ENCODE measurements around the gene NCEH1.
A peak's percentile ranks its signal among the peaks of the same experiment; 100 is the strongest.
"Not testable (repeated sequence)": the region's sequence is repeated elsewhere in the genome, so short reads cannot be mapped to it uniquely, and the experiment has no call there.

NCEH1 gene

DNA sequence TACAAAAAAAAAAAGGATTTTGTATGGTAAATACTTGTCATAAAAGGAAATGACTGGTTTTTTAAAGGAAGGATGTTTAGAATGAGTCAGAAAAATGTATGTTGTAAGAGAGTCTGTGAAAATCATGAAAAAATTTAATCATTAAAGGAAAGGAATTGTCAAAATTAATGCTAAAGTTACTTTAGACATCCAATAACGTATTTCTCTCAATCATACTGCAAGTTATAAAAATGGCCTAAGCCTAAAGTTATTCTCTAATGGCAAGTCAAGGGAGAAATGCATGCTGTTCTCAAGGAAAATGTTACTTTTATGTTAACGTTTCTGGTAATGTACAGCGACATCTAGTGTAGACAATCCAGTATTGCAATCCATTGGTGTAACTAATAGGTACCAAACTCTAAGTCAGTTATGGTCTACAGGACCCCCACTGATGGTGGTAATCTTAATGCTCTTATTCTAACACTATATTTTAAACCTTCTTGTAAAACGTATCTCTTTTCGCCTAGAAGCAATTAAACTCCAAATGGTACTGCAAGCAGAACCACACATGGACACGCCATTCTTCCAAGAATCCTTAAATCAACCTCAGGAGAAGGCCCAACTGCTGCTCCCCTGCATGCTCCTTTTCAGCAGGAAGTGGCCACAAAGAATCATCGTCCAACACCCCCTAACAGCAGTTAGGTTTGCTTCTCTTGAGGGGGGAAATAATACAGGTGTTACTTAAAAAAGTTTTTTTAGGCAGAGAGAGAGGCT is 35.2 kb downstream of the NCEH1 start:
- peak; percentile 15 for DNase-seq

DNA sequence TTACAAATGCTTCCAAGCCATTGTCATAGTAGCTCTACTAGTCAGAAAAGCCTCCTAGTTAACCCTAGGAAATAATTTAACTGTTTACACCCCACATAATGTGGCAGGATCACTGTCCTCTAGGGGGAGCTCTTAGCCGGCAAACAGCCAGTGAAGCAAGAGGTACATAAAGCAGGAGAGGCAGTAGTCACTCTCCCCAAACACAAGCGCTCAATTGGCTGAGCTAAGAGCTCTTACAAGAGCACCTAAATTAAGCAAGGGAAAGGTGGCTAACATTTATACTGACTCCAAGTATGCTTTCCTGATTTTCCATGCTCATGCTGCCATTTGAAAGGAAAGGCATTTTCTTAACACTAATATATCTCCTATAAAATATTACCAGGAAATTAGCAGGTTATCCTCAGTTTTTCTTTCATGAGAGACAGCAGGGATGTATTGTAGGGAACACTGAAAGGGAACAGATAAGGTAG is 37.6 kb downstream of the NCEH1 start:
- DNase-seq: peak; percentile 83

DNA sequence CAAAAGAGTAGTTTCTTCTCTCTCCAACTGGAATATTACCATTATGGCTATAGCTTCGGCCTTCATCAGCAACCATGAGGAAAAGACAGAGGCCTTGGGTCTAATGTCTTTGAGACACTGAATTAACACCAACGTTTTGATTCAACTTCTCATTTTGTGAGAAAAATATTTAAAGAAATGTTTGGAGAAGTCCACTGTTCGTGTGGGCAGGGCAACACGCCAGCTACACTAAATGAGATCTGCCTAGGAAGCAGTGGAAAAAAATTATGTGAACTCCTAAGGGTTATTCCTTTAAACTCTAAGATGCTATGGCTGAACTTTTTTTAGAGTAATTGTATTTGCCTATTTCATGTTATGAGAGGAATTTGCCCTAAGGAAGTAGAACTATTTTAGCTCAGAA is 41.8 kb downstream of the NCEH1 start:
- no peak for DNase-seq

DNA sequence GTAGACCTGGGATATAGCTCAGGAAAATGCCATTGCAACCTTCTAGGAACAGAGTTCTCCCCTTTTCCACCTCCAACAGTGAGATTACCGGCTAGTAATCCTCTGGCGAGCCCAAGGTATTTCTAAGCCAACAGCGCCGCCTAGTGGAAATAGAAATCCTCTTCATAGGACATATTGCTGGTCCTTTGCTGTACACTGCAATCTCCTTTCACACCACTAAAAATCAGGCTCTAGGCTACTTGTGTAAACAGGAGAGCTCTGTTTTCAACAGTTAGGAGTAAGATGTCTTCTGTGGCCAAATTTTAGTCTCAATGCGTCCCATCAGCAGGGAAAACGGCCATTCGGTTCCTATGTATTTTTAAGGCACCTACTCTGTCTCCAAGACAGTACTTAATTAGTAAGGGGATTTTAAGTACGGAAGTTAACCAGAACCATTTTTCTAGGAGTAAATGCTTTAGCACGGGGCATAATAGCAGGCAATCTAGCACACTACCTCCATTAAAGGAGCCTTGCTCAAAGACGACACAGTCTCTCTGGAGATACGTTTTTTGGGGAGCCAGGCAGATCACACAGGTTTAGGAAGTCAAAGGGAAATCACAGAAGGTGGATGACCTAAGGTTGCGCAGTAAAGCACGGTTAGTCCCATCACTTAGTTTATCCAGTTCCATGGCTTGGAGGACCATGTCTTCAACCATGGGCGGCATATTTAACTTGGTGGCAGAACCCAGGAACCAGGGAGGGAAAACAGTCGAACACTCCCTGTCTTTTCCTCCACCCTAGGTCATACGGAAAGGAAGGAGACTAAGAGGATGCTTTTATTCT is 43.8 kb downstream of the NCEH1 start:
- peak; percentile 88 for DNase-seq

DNA sequence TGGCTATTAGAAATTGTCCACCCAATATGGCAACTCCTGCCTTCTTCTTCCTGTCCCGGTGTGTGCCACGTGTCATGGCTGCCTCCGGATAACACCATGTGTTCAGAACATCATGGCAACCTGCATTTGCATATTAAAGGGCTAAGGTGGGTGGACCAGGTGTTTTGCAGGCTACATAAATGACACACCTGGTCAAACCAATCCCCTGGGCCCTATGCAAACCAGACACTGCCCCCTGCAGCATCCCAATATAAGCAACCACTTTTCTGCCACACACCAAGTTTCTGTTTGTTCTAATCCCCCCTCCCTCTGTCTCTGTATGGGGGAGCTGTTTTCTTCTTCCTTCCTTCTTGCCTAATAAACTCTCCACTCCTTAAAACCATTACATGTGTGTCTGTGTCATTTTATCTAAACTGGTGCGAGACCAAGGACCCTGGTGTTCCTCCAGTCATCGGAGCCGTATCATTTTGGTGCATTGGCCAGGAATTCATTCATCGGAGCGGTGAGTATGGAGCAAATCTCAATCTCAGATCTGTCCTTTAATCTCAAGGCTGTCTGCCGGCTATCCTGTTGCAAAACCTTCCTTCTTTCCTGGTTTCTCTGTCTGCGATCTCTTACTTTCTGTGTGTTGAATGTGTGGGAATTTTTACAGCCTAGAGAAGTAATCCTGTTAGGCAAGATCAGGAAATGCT is 44.5 kb downstream of the NCEH1 start:
- DNase-seq: no peak

DNA sequence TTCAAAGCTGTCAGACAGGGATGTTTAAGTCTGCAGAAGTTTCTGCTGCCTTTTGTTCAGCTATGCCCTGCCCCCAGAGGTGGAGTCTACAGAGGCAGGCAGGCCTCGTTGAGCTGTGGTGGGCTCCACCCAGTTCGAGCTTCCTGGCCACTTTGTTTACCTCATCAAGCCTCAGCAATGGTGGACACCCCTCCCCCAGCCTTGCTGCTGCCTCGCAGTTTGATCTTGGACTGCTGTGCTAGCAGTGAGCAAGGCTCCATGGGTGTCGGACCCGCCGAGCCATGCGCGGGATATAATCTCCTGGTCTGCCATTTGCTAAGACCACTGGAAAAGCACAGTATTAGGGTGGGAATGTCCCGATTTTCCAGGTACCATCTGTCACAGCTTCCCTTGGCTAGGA is 45.4 kb downstream of the NCEH1 start:
- DNase-seq: not testable (repeated sequence)

DNA sequence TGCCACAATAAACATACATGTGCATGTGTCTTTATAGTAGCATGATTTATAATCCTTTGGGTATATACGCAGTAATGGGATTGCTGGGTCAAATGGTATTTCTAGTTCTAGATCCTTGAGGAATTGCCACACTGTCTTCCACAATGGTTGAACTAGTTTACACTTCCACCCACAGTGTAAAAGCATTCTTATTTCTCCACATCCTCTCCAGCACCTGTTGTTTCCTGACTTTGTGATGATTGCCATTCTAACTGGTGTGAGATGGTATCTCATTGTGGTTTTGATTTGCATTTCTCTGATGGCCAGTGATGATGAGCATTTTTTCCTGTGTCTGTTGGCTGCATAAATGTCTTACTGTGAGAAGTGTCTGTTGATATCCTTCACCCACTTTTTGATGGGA is 50.4 kb downstream of the NCEH1 start:
- DNase-seq: not testable (repeated sequence)

DNA sequence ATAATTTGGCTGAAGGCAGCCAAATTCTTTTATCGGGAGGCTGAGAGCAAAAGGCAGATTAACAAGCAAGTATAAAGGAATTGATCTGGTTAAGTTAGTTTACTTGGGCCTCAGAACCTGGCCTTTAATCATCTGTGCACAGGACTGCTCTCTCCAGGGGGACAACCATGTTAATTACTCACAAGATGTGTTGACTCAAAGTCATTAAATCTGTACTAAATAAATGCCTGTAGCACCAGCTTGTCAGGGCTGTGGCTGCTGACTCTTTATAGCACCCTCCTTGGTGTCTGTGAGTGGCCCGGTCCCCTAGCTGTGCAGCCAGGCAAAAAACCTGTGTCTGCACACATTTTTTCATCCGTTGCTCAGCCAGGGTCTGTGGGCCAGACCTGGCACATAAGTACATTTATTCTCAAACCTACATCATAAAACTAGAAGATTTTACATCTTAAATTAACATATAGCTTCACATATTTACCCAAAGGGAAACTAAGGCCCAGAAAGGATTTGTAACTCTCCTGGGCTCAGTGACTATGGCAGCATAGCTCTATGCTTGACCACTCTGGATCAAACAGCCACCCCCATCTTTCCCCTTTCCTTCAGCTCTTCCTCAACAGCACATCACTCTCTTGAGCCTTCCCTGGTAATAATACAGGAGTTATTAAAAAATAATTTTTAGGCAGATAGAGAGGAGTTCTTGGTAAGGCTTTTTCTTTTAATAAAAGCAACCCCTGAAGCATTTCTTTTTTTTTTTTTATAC is 51.4 kb downstream of the NCEH1 start:
- no peak for DNase-seq

DNA sequence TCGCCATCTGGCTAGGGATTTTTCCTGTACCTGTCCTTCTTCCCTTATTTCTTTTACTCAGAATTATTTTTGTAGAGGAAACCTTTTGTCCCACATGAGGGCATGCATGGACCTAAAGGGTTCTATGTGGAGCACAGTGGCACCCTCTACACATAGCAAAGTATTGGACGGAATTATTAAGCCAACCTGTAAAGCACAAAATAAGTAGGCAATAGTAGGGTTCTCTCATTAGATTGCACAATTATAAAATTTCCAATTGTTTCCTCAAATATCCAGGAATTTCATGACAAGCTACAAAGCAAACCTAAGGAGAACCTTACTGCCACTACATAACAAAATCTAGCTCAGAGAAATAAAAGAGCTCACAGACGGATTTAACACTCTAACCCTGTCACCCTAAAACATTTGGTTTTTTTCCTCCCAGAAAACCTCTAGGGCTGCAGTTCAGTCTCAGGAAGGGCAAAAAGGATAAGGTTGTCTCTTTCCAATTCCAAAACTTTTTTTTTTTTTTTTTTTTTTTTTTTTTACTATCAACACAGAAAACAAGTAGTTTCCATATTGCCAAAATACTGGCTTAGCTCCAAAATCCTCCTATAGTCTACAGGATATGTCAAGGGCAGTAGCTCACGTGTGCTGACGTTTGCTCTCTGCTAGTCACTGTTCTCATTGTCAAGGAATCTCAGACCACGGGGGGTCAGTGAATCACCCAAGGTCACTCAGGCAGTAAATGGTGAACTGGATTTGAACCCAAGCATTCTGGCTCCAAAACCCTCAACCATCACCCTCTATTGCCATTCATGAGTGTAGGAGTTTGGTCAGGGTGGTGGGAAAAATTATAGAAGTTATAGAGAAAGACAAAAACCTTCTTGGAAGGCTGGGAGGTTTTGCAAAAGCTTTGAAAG is 52.3 kb downstream of the NCEH1 start:
- DNase-seq: no peak

DNA sequence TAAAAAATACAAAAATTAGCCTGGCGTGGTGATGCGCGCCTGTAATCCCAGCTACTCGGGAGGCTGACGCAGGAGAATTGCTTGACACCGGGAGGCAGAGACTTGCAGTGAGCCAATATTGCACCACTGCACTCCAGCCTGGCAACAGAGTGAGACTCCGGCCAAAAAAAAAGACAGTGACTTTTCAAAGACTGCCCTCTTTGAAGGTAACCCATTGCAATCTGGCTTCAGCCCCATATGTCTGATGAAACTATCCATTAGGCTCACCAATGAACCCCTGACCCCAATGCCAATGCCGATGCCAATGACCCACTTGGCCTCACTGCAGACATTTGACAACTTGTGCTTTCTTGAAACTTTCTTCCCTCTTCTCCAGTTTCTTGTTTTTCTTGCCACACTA is 54.3 kb downstream of the NCEH1 start:
- no peak for DNase-seq

DNA sequence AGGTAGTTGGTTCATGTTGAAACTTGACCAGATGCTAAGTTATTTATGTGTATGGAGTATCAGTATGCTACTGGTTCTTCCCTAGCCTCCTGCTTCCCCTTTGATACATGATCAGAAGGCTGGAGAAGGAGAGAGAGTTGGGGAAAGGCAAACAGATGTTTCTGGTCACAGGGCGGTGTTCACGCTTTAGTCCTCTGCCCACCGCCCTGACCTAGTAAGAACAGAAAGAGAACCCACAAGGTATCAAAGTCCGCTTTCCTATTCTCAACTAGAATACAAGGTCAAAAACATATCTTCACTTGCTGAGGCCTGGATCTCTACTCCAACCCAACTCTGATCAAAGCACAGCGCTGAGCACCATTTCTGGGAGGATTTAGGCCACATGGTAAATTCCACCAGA is 55.5 kb downstream of the NCEH1 start:
- DNase-seq: no peak

DNA sequence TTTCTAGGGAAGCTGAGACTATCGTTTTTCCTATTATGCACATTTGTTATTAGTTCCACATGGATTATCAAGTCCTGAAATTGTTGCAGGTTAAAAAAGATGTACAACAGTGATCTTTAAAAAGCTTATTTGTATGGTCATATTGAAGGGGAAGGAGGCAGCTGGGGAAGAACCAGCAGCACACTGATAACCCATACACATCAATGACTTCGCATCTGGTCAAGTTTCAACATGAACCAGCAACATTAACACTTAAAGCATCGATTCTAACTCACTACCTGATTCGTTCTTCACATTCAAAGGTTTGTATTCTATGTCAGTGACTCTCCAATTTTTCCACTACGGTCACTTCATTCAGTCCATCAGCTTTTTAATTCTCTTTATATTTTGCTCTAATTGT is 56.4 kb downstream of the NCEH1 start:
- DNase-seq: no peak

DNA sequence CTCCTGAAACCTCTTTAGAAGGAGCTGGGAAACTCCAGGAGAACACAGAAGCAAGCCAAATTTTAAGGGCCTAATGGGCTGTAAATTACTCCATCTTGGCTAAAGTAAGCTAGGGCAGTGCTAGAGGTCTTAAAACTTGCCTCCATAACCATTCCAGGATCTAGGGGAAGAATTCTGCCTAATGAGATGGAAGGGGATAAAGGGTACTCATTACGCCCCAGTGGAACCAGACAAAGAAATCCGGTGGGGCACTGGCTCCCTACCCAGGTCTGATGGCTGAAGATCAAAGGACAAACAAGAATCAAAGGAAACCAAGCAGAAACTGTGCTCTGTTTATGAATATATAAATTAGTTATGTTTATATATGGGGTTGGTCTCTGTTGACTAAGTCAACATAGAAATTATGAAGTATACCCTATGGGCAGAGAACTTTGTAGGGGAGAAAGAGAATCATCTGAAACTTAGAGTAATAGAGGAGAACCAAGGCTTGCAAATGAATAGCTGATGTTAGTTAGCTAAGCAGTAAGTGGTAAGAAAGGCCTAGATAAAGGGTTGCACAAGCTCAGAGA is 57.8 kb downstream of the NCEH1 start:
- DNase-seq: no peak

DNA sequence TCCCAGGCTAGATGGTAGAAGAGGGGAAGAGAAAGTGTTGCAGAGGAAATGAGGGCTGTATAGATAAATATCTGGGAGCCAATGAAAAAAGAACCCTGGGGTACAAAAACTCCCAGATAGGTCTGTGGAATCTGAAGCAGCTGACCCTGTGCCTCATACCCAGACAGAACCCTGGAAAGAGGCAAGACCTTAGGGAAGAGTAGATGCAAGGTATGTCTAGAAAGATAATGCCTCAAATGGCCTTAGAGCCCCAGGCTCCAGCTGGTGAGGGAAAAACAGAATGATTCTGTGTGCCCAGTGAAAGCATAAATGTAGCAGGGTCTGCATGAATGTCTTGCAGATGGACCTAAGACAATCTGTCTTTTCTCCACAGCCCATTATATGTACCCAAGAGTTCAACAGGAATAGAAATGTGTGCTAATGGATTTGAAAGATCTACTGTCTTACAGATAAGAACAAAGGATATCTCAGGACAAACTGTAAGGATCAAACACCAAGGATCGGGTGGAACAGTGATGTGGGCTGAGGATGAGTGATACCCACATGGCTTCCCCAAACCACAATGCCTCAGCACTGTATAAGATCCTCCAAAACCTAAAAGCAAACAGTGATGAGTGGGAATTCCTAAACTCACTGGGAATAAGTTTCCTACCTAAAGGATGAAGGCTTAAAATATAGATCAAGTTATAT is 58.8 kb downstream of the NCEH1 start:
- DNase-seq: no peak

DNA sequence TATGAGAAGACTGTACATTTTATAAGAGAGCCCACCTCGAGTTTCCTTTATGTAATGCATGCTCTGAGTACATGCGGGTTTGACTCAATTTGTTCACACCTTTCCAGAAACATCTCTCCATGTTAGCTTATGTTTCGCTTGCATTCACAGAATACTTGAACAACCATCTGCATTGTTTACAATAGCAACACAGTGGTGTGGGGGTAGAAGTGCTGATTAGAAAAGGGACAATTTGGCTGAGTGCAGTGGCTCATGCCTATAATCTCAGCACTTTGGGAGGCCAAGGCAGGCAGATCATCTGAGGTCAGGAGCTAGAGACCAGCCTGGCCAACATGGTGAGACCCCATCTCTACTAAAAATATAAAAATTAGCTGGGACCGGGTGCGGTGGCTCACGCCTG is 60.9 kb downstream of the NCEH1 start:
- DNase-seq: no peak

DNA sequence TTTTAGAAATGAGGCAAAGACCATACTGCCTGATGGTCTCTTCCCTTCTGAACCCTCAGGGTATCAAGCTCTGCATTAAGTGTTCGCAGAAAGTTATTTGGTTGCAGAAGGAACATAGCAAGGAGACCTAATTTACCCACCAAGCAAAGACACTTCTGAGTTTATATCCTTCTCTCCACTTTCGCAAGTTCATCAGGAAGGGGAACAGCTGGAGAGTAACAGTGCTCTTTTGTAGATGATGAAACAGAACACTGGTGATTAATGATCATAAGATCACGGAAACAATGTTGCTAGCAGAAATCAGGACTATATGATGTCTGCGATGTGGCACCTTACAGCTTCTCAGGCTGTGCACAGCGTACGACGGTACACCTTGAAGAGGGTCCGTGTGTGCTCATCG is 62.1 kb downstream of the NCEH1 start:
- no peak for DNase-seq

DNA sequence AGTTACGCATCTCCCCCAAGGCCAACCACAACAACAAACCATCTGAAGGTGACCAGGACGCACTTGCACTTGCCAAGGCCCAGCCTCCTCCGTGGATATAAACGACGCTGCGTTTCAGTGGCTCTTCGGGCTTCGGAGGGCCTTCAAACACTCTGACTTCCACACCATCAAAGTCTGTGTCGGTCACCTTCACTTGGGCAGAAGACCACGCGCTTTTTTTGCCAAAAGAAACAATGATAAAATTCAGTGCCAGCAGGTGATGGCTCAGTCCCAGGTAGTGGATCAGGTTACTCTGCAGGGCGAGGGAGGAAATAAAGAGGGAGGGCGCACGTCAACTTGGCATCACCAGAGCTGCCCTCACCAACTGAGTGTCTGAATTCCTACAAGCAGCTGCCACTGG is 63.0 kb downstream of the NCEH1 start:
- DNase-seq: no peak

DNA sequence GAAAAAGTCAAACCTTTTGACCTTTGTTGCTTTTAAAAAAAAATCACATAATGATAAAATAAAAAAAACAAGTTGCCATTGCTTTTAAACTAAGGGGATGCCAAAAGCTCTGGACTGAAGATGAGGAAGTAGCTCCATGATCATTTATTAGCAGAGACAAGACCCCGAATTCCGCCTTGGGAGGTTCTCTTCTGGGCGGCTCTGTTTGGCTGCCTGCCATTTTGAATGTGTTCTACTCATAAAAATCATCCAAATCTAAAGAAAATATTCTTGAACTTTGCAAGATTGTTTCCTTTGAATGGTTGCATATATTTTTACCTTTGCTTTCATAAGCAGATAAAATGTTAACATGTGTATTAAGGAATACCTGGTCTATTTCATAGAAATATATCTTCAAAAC is 63.8 kb downstream of the NCEH1 start:
- no peak for DNase-seq

DNA sequence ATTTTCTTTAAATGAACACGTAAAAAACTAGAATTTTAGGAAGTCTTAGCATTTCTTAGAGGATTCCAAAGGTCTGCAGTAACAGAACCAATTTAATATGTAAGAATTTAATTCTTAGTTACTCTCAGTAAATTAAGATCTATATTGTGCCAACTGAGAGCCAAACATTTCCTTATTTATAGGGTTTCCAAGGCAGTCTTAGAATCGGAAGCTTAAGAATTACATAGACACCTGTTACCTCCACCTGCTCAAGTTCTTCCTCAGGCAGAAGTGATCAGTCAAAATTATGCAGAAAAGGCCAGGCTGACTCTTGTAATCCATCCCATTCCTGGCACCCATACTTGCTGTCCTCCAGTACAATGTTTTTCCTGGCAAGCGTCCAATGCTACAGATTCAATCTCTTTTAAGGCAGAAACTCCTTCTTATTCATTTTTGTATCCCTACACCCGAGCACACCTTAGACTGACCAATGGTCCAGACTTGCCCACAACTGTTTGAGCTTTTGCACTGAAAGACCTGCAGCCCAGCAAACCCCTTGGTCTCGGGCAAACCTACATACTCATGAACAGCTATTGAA is 64.3 kb downstream of the NCEH1 start:
- DNase-seq: no peak

DNA sequence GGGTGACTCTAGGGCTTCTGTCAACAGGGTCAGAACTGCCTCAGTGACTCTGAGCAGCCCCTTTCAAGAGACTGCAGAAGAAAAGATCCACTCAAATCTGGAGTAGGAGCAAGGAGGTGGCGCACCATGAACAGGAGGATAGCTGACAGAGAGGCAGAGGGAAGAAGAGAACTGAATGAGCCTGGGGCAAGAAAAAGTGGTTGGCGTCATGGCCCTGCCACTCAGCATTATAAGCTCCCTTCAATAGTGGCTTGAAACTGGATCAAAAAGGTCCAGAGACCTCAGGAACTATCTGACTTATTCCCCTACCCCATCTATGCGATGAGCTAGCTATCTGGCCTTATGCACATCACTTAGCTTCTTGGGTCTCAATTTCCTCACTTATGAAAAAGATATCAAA is 66.6 kb downstream of the NCEH1 start:
- no peak for DNase-seq

Measured in NCI-H1436 (cell line).